ENCODE data around the gene ABCG1.

The ABCG1 gene

GRCh38 chr21:42234464-42235241 lies 15.7 kb downstream of the ABCG1 start:
- peak overlapping the region; percentile 29 for H3K4me3 ChIP-seq (ENCODE audit: low read depth, low read length)
- TF ChIP-seq CTCF (IDR thresholded peaks at IDR 0.05; ENCODE audit: low read depth, low read length), result no peak

- no peak for TF ChIP-seq CTCF (IDR thresholded peaks at IDR 0.05; ENCODE audit: low read depth, low read length)
- no peak overlapping the region for H3K4me3 ChIP-seq (ENCODE audit: low read depth, low read length)
Observed at GRCh38 chr21:42235593-42235992, 16.7 kb downstream of the ABCG1 start.

GRCh38 chr21:42236014-42236413 lies 17.1 kb downstream of the ABCG1 start:
- H3K4me3 ChIP-seq (ENCODE audit: low read depth, low read length), result no peak overlapping the region
- no peak for TF ChIP-seq CTCF (IDR thresholded peaks at IDR 0.05; ENCODE audit: low read depth, low read length)

GRCh38 chr21:42236693-42237092 lies 17.8 kb downstream of the ABCG1 start:
- H3K4me3 ChIP-seq (ENCODE audit: low read depth, low read length), result no peak overlapping the region
- TF ChIP-seq CTCF (IDR thresholded peaks at IDR 0.05; ENCODE audit: low read depth, low read length), result no peak

GRCh38 chr21:42237161-42237560 lies 18.2 kb downstream of the ABCG1 start:
- TF ChIP-seq CTCF (IDR thresholded peaks at IDR 0.05; ENCODE audit: low read depth, low read length), result no peak

GRCh38 chr21:42237577-42237976 lies 18.6 kb downstream of the ABCG1 start:
- TF ChIP-seq CTCF (IDR thresholded peaks at IDR 0.05; ENCODE audit: low read depth, low read length), result no peak

More at GRCh38 chr21:42237161-42237560, 18.2 kb downstream of the ABCG1 start:
- H3K4me3 ChIP-seq (ENCODE audit: low read depth, low read length), result no peak overlapping the region

GRCh38 chr21:42238185-42238934 lies 19.4 kb downstream of the ABCG1 start:
- H3K4me3 ChIP-seq (ENCODE audit: low read depth, low read length), result no peak overlapping the region
- TF ChIP-seq CTCF (IDR thresholded peaks at IDR 0.05; ENCODE audit: low read depth, low read length), result no peak

More at GRCh38 chr21:42237577-42237976, 18.6 kb downstream of the ABCG1 start:
- H3K4me3 ChIP-seq (ENCODE audit: low read depth, low read length), result no peak overlapping the region
